ENCODE measurements around the gene ASAP2.

Gene ASAP2

GRCh38 chr2:9232886-9233285, 26.3 kb downstream of the ASAP2 start:
- no peak for DNase-seq

GRCh38 chr2:9234680-9235146, 28.1 kb downstream of the ASAP2 start:
- DNase-seq, result peak; percentile 61

GRCh38 chr2:9235147-9236044, 28.8 kb downstream of the ASAP2 start:
- DNase-seq, result no peak

- no peak for DNase-seq
Measured at GRCh38 chr2:9236045-9236344, 29.4 kb downstream of the ASAP2 start.

- no peak for DNase-seq
Measured at GRCh38 chr2:9236867-9237266, 30.3 kb downstream of the ASAP2 start.

GRCh38 chr2:9237831-9238230, 31.2 kb downstream of the ASAP2 start:
- DNase-seq, result no peak

- DNase-seq, result no peak
Measured at GRCh38 chr2:9238591-9239326, 32.1 kb downstream of the ASAP2 start.

- no peak for DNase-seq
Measured at GRCh38 chr2:9239616-9240015, 33.0 kb downstream of the ASAP2 start.

- no peak for DNase-seq
Measured at GRCh38 chr2:9240745-9241144, 34.1 kb downstream of the ASAP2 start.

GRCh38 chr2:9241233-9241632, 34.6 kb downstream of the ASAP2 start:
- DNase-seq, result no peak

GRCh38 chr2:9243357-9243756, 36.7 kb downstream of the ASAP2 start:
- DNase-seq, result no peak

- no peak for DNase-seq
Measured at GRCh38 chr2:9244985-9245544, 38.5 kb downstream of the ASAP2 start.

- DNase-seq, result no peak
Measured at GRCh38 chr2:9247177-9247576, 40.6 kb downstream of the ASAP2 start.

- no peak for DNase-seq
Measured at GRCh38 chr2:9247786-9248185, 41.2 kb downstream of the ASAP2 start.

- DNase-seq, result no peak
Measured at GRCh38 chr2:9248363-9248762, 41.8 kb downstream of the ASAP2 start.

- DNase-seq, result no peak
Measured at GRCh38 chr2:9249020-9249800, 42.6 kb downstream of the ASAP2 start.

- no peak for DNase-seq
Measured at GRCh38 chr2:9250091-9250490, 43.5 kb downstream of the ASAP2 start.

- DNase-seq, result no peak
Measured at GRCh38 chr2:9250498-9251153, 44.0 kb downstream of the ASAP2 start.

- no peak for DNase-seq
Measured at GRCh38 chr2:9251154-9252001, 44.8 kb downstream of the ASAP2 start.

GRCh38 chr2:9252002-9252357, 45.4 kb downstream of the ASAP2 start:
- no peak for DNase-seq

GRCh38 chr2:9255416-9255815, 48.8 kb downstream of the ASAP2 start:
- DNase-seq, result no peak

- no peak for DNase-seq
Measured at GRCh38 chr2:9256147-9256546, 49.5 kb downstream of the ASAP2 start.
